Chondrocyte (in vitro differentiated cells): Measurements from ENCODE around the gene EML4. TPM values are rescaled to one million over a fixed set of nuclear protein-coding genes. Genes with fewer than 3 reads are reported as not detected.
A peak's percentile ranks its signal among the peaks of the same experiment; 100 is the strongest.

Source experiments
- DNase-seq: peaks from one replicate; pipeline ENCODE4 v3.0.0; 2021; ENCODE audit warnings: mixed read lengths, low spot score
- H3K27ac Mint-ChIP-seq: one replicate; pipeline ENCODE4 v1.8.0; 2021; ENCODE audit warnings: mild to moderate bottlenecking, moderate library complexity, mixed read lengths; ENCODE audit not compliant: unreplicated experiment
- H3K27me3 Mint-ChIP-seq: 2 replicates; pipeline ENCODE4 v1.8.0; 2021; ENCODE audit warnings: low read depth, mixed read lengths
- H3K36me3 Mint-ChIP-seq: 2 replicates; pipeline ENCODE4 v1.8.0; 2021; ENCODE audit warnings: low read depth, mixed read lengths
- H3K4me1 Mint-ChIP-seq: 2 replicates; pipeline ENCODE4 v1.8.0; 2021; ENCODE audit warnings: low read depth, mild to moderate bottlenecking, mixed read lengths
- H3K4me3 Mint-ChIP-seq: one replicate; pipeline ENCODE4 v1.8.0; 2021; ENCODE audit warnings: mild to moderate bottlenecking, moderate library complexity, mixed read lengths; ENCODE audit not compliant: unreplicated experiment
- H3K9me3 Mint-ChIP-seq: 2 replicates; pipeline ENCODE4 v1.8.0; 2021; ENCODE audit warnings: low read depth, mixed read lengths
- CTCF ChIP-seq: fragments of 200-600 bp; sonication (generic); IDR thresholded peaks from 2 replicates; pipeline ENCODE4 v1.5.0; 2021; ENCODE audit warnings: antibody characterized with exemption, mild to moderate bottlenecking, moderate library complexity
- total RNA-seq: library from RNA; stranded (reverse); gene quantifications from 3 replicates; pipeline ENCODE4 v1.2.1, GENCODE V29; 2021

The EML4 gene
- total RNA-seq, 1 donor from 2014 or later, result 50.0 TPM

DNA sequence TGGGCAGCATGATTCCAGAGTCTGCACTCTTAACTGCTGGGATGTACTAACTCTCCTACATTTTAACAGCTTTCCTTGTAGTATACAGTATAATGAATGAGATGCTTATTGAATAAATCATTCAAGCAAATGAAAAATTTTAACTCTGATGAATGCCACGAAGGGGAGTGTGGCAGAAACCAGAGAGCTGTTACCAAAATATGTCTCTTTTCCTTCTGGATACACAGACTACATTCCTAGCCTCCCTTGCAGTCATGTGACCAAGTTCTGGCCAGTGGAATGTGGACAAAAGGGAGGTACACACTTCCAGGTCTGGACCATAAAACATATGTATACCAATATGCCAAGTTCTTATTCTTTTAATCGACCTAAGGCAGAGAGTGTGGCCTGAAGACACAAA, 1.7 kb upstream of the EML4 start:
- H3K4me1 Mint-ChIP-seq, result peaks cover 11% of the 10 kb centered on the region
- DNase-seq, result no peak
- H3K9me3 Mint-ChIP-seq, result no peaks in the 10 kb centered on the region
- H3K27me3 Mint-ChIP-seq, result peaks cover 2% of the 10 kb centered on the region
- no peaks in the 10 kb centered on the region for H3K36me3 Mint-ChIP-seq
- H3K4me3 Mint-ChIP-seq, result no peak overlapping the region
- H3K27ac Mint-ChIP-seq, result peak overlapping the region; percentile 24
- no peak for TF ChIP-seq CTCF

DNA sequence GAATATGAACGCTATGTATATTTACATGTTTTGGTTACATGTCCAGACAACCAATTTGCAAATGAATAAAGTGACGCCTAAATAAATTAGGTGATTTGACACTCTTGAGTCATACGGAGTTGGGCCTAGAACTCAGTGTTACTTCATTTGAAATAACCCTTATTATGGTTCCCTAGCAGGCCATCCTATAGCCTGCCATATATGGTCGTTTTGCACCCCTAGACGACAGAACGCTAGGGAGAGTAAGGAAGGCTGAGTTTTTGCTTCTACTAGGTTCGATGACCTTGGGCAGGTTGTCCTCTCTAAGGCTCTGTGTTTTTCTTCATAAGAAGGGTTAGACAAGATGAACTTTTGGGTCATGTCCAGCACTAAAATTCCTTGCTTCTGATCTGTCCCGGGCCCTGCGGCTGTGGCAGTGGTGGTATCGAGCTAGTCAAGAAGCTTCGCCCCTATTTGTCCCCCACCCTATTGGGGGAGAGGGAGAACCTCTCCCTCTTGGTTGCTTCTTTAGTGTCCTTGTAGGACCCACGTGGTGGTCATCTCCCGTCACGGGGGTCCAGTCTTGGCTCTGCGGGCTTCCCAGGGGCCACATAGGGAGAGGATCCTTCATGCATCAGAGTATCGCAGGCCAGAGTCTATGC, 574 bp upstream of the EML4 start:
- H3K9me3 Mint-ChIP-seq, result no peaks in the 10 kb centered on the region
- peaks cover 2% of the 10 kb centered on the region for H3K27me3 Mint-ChIP-seq
- no peaks in the 10 kb centered on the region for H3K36me3 Mint-ChIP-seq
- H3K27ac Mint-ChIP-seq, result peak overlapping the region; percentile 74
- H3K4me3 Mint-ChIP-seq, result no peak overlapping the region
- TF ChIP-seq CTCF, result no peak
- no peak for DNase-seq
- peaks cover 11% of the 10 kb centered on the region for H3K4me1 Mint-ChIP-seq

- Mint-ChIP-seq H3K27ac (no peak overlapping the region), H3K36me3 (no peaks in the 10 kb centered on the region), H3K9me3 (no peaks in the 10 kb centered on the region), H3K27me3 (peaks cover 2% of the 10 kb centered on the region), H3K4me3 (no peak overlapping the region), H3K4me1 (peaks cover 13% of the 10 kb centered on the region)
- no peak for DNase-seq
- TF ChIP-seq CTCF, result no peak
Measured at GRCh38 chr2:42169874-42170521, 845 bp downstream of the EML4 start.

- no peak for TF ChIP-seq CTCF
- no peak overlapping the region for H3K4me3 Mint-ChIP-seq
- H3K9me3 Mint-ChIP-seq, result no peaks in the 10 kb centered on the region
- H3K27me3 Mint-ChIP-seq, result no peaks in the 10 kb centered on the region
- no peak overlapping the region for H3K27ac Mint-ChIP-seq
- DNase-seq, result no peak
- H3K4me1 Mint-ChIP-seq, result peaks cover 15% of the 10 kb centered on the region
- no peaks in the 10 kb centered on the region for H3K36me3 Mint-ChIP-seq
Measured at GRCh38 chr2:42170619-42171395, 1.7 kb downstream of the EML4 start.

DNA sequence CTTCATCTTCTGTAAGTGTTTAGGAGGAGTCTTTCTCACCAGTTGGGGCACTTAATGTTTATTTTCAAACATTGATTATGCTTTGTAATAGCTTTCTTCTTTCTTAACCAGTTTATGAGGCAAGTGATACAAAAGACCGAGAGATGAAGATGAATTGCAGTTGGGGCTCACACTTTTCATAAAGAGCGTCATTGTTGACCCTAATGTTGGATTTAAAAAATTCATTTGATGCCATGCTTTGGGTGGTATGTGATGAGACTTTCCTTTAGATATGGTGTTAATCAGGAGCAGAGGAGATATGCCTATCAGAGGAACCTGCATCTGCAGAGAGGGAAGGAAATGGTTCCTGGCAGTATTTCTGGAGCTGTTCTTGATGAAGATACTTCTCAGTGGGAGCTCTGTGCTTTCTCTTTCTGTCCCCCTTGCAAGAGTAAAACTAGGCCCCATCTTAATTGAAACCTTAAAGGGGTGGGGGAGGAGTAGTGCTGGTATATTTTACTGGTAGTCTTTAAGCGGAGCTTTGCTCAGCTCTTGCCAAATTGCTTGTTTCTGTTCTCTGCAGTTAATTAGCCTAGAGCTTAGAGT, 2.3 kb downstream of the EML4 start:
- no peak for DNase-seq
- TF ChIP-seq CTCF, result no peak
- Mint-ChIP-seq H3K4me3 (no peak overlapping the region), H3K9me3 (no peaks in the 10 kb centered on the region), H3K27ac (no peak overlapping the region), H3K36me3 (no peaks in the 10 kb centered on the region), H3K27me3 (no peaks in the 10 kb centered on the region), H3K4me1 (peaks cover 21% of the 10 kb centered on the region)
